Esophagus squamous epithelium (tissue), 5 donors: ENCODE results near the gene EHMT1. TPM values are rescaled to one million over a fixed set of nuclear protein-coding genes. Genes with fewer than 3 reads are reported as not detected.

ENCODE experiments used
- DNase-seq: peaks from one replicate; lab custom pipeline; 2025; lab: John Stamatoyannopoulos, UW
- H3K27ac ChIP-seq, 4 donors: fragments of 200-600 bp; sonication (generic); one replicate each; pipeline ENCODE4 v1.5.1; 2016 to 2019; ENCODE audit warnings: mild to moderate bottlenecking in 1 of 4
- H3K27me3 ChIP-seq, 4 donors: fragments of 200-600 bp; sonication (generic); 1 replicate in 3 of 4; 2 replicates in 1 of 4; pipeline versions ENCODE4 v1.5.1 to v1.6.0; 2017 to 2021; ENCODE audit warnings: antibody characterized with exemption in 1 of 4
- H3K36me3 ChIP-seq, 3 donors: fragments of 200-600 bp; sonication (generic); one replicate each; pipeline ENCODE4 v1.5.1; 2016 to 2019
- H3K4me1 ChIP-seq, 3 donors: fragments of 200-600 bp; sonication (generic); one replicate each; pipeline ENCODE4 v1.5.1; 2017 to 2019
- H3K4me3 ChIP-seq, 4 donors: fragments of 200-600 bp; sonication (generic); 1 replicate in 3 of 4; 2 replicates in 1 of 4; pipeline ENCODE4 v1.5.1; 2016 to 2019; ENCODE audit warnings: mild to moderate bottlenecking in 2 of 4, moderate library complexity in 1 of 4
- H3K9me3 ChIP-seq, 3 donors: fragments of 200-600 bp; sonication (generic); one replicate each; pipeline ENCODE4 v1.5.1; 2016 to 2019
- POLR2A ChIP-seq, 4 donors: fragments of 450-650 bp; IDR thresholded peaks; one replicate each; pipeline ENCODE4 v1.6.1; 2017; ENCODE audit warnings: antibody characterized with exemption in 4 of 4, mild to moderate bottlenecking in 4 of 4, moderate library complexity in 3 of 4
- WGBS, 2 donors: methylation state at CpG; one replicate each; pipeline ENCODE4 v1.1.5; 2018; 5-methylcytosine and 5-hydroxymethylcytosine counted together
- intact Hi-C: fragments of 100-400 bp; cut with DNase I; formaldehyde crosslinking; loops from one replicate; pipeline ENCODE4 v1.15.0; 2022
- total RNA-seq, 4 donors: library from RNA; depleted of rRNA; stranded (reverse); fragments of >200 nt; gene quantifications; one replicate each; pipeline ENCODE4 v1.1.0, GENCODE V29; 2016
- TF ChIP-seq, protein P1 (sequence below), 6 experiments: fragments of 450-650 bp in 4 of 6; fragments of 200-600 bp in 2 of 6; sonication (generic) in 2 of 6; IDR thresholded peaks; one replicate each; pipeline ENCODE4 v1.5.1; 2016 to 2019; ENCODE audit warnings: antibody characterized with exemption in 6 of 6, mild to moderate bottlenecking in 4 of 6, moderate library complexity in 4 of 6
- donor health status: DM: yes; HTN: yes; CAD: no.

Gene EHMT1
- total RNA-seq, 4 donors from 2014 or later = 42.8 to 87.0 (median 65.0) TPM

- DNase-seq = no peak
- TF ChIP-seq POLR2A (IDR thresholded peaks at IDR 0.05) = no peak
- TF ChIP-seq, protein P1, sequence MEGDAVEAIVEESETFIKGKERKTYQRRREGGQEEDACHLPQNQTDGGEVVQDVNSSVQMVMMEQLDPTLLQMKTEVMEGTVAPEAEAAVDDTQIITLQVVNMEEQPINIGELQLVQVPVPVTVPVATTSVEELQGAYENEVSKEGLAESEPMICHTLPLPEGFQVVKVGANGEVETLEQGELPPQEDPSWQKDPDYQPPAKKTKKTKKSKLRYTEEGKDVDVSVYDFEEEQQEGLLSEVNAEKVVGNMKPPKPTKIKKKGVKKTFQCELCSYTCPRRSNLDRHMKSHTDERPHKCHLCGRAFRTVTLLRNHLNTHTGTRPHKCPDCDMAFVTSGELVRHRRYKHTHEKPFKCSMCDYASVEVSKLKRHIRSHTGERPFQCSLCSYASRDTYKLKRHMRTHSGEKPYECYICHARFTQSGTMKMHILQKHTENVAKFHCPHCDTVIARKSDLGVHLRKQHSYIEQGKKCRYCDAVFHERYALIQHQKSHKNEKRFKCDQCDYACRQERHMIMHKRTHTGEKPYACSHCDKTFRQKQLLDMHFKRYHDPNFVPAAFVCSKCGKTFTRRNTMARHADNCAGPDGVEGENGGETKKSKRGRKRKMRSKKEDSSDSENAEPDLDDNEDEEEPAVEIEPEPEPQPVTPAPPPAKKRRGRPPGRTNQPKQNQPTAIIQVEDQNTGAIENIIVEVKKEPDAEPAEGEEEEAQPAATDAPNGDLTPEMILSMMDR (IDR thresholded peaks at IDR 0.05) = no peak
- Histone ChIP-seq H3K36me3 (peaks cover 0 to 33% (median 0%) of the 10 kb centered on the region in 3 donors), H3K9me3 (no peaks in the 10 kb centered on the region), H3K27ac (no peak overlapping the region), H3K4me1 (peaks cover 0 to 22% (median 17%) of the 10 kb centered on the region in 3 donors), H3K4me3 (no peak overlapping the region), H3K27me3 (no peaks in the 10 kb centered on the region)
- WGBS, 2 donors = 91% methylated on average over 5 of the region's 5 CpGs
- intact Hi-C loops = no loop called here
Measured at GRCh38 chr9:137640862-137641261, 22.1 kb downstream of the EHMT1 start.

GRCh38 chr9:137642118-137642601 is 23.4 kb downstream of the EHMT1 start:
- DNase-seq = no peak
- 95 to 96% methylated on average over 10 of the region's 10 CpGs for WGBS, 2 donors
- Histone ChIP-seq H3K4me3 (no peak overlapping the region), H3K9me3 (no peaks in the 10 kb centered on the region), H3K27me3 (no peaks in the 10 kb centered on the region), H3K36me3 (peaks cover 0 to 46% (median 0%) of the 10 kb centered on the region in 3 donors), H3K4me1 (peaks cover 0 to 22% (median 17%) of the 10 kb centered on the region in 3 donors), H3K27ac (no peak overlapping the region)
- TF ChIP-seq, protein P1 (IDR thresholded peaks at IDR 0.05) = no peak
- intact Hi-C loops = no loop called here

DNA sequence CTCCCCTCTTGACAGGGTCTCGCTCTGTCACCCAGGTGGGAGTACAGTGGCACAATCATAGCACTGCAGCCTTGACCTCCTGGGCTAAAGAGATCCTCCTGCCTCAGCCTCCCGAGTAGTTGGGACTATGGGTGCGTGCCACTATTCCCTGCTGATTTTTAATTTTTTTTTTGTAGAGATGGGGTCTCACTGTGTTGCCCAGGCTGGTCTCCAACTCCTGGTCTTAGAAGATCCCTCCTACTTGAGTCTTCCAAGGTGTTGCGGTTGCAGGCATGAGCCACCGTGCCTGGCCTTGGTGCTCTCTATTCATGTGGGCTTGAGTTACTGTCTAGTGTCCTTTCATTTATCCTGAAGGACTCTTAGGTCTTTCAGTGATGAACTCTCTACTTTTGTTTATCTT is 24.1 kb downstream of the EHMT1 start:
- Histone ChIP-seq H3K36me3 (peaks cover 0 to 53% (median 0%) of the 10 kb centered on the region in 3 donors), H3K4me1 (peaks cover 0 to 21% (median 17%) of the 10 kb centered on the region in 3 donors), H3K9me3 (no peaks in the 10 kb centered on the region), H3K27ac (no peak overlapping the region), H3K27me3 (no peaks in the 10 kb centered on the region), H3K4me3 (no peak overlapping the region)
- intact Hi-C loops = no loop called here
- TF ChIP-seq, protein P1 (IDR thresholded peaks at IDR 0.05) = no peak
- no peak for TF ChIP-seq POLR2A (IDR thresholded peaks at IDR 0.05)
- DNase-seq = no peak
- WGBS, 2 donors = 97% methylated on average over 5 of the region's 5 CpGs

DNA sequence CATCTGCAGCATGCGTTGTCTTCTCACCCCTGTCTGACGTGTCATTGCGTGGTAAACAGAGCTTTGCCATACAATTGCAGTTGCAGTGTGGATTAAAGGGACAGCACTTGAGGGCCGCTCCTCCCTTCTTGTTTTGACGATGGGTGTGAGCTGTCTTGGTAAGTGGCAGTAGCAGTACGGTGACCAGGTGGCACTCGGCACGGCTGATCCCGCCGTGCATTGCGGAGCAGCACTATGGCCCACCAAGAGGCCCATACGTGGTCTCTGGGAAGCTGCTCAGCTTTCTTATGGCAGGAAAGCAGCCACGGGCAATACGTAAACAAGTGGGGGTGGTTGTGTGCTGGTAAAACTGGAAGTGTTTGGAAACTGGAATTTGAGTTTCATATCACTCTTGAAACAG is 25.1 kb downstream of the EHMT1 start:
- 87 to 88% methylated on average over 6 to 14 of the region's 14 CpGs for WGBS, 2 donors
- H3K27me3 ChIP-seq = no peaks in the 10 kb centered on the region
- H3K4me3 ChIP-seq = no peak overlapping the region

GRCh38 chr9:137645211-137645610 is 26.4 kb downstream of the EHMT1 start:
- Histone ChIP-seq H3K9me3 (no peaks in the 10 kb centered on the region), H3K27ac (no peak overlapping the region), H3K4me3 (no peak overlapping the region), H3K27me3 (no peaks in the 10 kb centered on the region), H3K36me3 (peaks cover 0 to 64% (median 0%) of the 10 kb centered on the region in 3 donors), H3K4me1 (peaks cover 0 to 10% (median 1%) of the 10 kb centered on the region in 3 donors)
- intact Hi-C loops = no loop called here
- no peak for DNase-seq
- 85 to 91% methylated on average over 5 of the region's 5 CpGs for WGBS, 2 donors
- no peak for TF ChIP-seq POLR2A (IDR thresholded peaks at IDR 0.05)
- TF ChIP-seq, protein P1 (IDR thresholded peaks at IDR 0.05) = no peak

More for the DNA sequence above, 25.1 kb downstream of the EHMT1 start:
- H3K4me1 ChIP-seq = peaks cover 0 to 11% (median 10%) of the 10 kb centered on the region in 3 donors
- TF ChIP-seq POLR2A (IDR thresholded peaks at IDR 0.05) = no peak
- TF ChIP-seq, protein P1 (IDR thresholded peaks at IDR 0.05) = no peak
- DNase-seq = no peak
- peaks cover 0 to 56% (median 0%) of the 10 kb centered on the region in 3 donors for H3K36me3 ChIP-seq
- no peak overlapping the region for H3K27ac ChIP-seq
- H3K9me3 ChIP-seq = no peaks in the 10 kb centered on the region
- intact Hi-C loops = no loop called here
